Caco-2 (cell line): ENCODE data around the gene RCOR3. TPM values are rescaled to one million over a fixed set of nuclear protein-coding genes. Genes with fewer than 3 reads are reported as not detected.

Experiments
- BruUV-seq: library from RNA; stranded (reverse); fragments of 400-500 nt; replicated peaks from 2 replicates; lab custom pipeline; 2021; lab: Mats Ljungman, UMichigan
- CTCF ChIA-PET: fragments of 300-600 bp; sonication (Branson Sonifier 250); formaldehyde crosslinking; loops from one replicate; lab custom pipeline; 2022; ENCODE audit warnings: antibody characterized with exemption; lab: Charles Lee
- POLR2A ChIA-PET: fragments of 300-600 bp; sonication (Branson Sonifier 250); formaldehyde crosslinking; loops from one replicate; lab custom pipeline; 2022; ENCODE audit warnings: antibody characterized with exemption; lab: Charles Lee
- DNase-seq, 2 experiments: peaks; one replicate each; pipeline versions ENCODE4 v3.0.0 to v3.0.0-alpha.2; 2020 to 2022
- H3K27me3 ChIP-seq: replicated peaks from 2 replicates; pipeline ENCODE4 v1.6.0; 2011; ENCODE audit warnings: low read length; ENCODE audit not compliant: control insufficient read depth, insufficient read depth
- H3K36me3 ChIP-seq: 2 replicates; pipeline ENCODE4 v1.5.1; 2011; ENCODE audit warnings: low read length; ENCODE audit not compliant: control insufficient read depth, insufficient read depth
- H3K4me1 ChIP-seq: fragments of 250-450 bp; sonication (Bioruptor Pico); 2 replicates; pipeline ENCODE4 v1.5.1; 2020; ENCODE audit warnings: mild to moderate bottlenecking
- H3K4me3 ChIP-seq: 2 replicates; pipeline ENCODE4 v1.5.1; 2011; ENCODE audit warnings: low read depth, mild to moderate bottlenecking, control low read depth, low read length
- H3K9me3 ChIP-seq: fragments of 250-450 bp; sonication (Bioruptor Pico); 2 replicates; pipeline ENCODE4 v1.5.1; 2020; ENCODE audit warnings: mild to moderate bottlenecking, moderate library complexity
- H3K27ac Mint-ChIP-seq: one replicate; pipeline ENCODE4 v1.8.0; 2022; ENCODE audit warnings: mixed read lengths; ENCODE audit not compliant: unreplicated experiment
- H3K27me3 Mint-ChIP-seq: one replicate; pipeline ENCODE4 v1.8.0; 2022; ENCODE audit warnings: mixed read lengths; ENCODE audit not compliant: insufficient read depth, unreplicated experiment
- H3K36me3 Mint-ChIP-seq: one replicate; pipeline ENCODE4 v1.8.0; 2022; ENCODE audit warnings: mild to moderate bottlenecking, mixed read lengths; ENCODE audit not compliant: insufficient read depth, unreplicated experiment
- H3K4me1 Mint-ChIP-seq: one replicate; pipeline ENCODE4 v1.8.0; 2022; ENCODE audit warnings: low read depth, mixed read lengths; ENCODE audit not compliant: unreplicated experiment
- H3K4me3 Mint-ChIP-seq: one replicate; pipeline ENCODE4 v1.8.0; 2022; ENCODE audit warnings: mild to moderate bottlenecking, moderate library complexity, mixed read lengths; ENCODE audit not compliant: unreplicated experiment
- H3K9me3 Mint-ChIP-seq: one replicate; pipeline ENCODE4 v1.8.0; 2022; ENCODE audit warnings: mixed read lengths; ENCODE audit not compliant: unreplicated experiment
- CTCF ChIP-seq, 2 experiments: fragments of 200-600 bp in 1 of 2; IDR thresholded peaks; 1 replicate in 1 of 2; 2 replicates in 1 of 2; pipeline versions ENCODE4 v1.5.1 to v1.8.0; 2011 to 2022; ENCODE audit warnings: antibody characterized with exemption in 1 of 2, control low read depth in 1 of 2, inconsistent platforms in 1 of 2, low read depth in 1 of 2, low read length in 1 of 2, mild to moderate bottlenecking in 1 of 2, moderate library complexity in 1 of 2; ENCODE audit not compliant: insufficient read depth in 1 of 2, severe bottlenecking in 1 of 2, unreplicated experiment in 1 of 2
- intact Hi-C: fragments of 100-400 bp; cut with micrococcal nuclease; formaldehyde crosslinking; loops from one replicate; pipeline ENCODE4 v1.10.0; 2022; ENCODE audit not compliant: unreplicated experiment
- total RNA-seq: library from RNA; stranded (reverse); gene quantifications from 2 replicates; pipeline ENCODE4 v1.2.3, GENCODE V29; 2022

RCOR3 gene
- total RNA-seq, 1 experiment from 2014 or later: 42.3 TPM

GRCh38 chr1:211328866-211329475 lies 69.8 kb downstream of the RCOR3 start:
- DNase-seq: no peak
- Mint-ChIP-seq H3K36me3 (no peaks in the 10 kb centered on the region), H3K27me3 (no peaks in the 10 kb centered on the region), H3K4me1 (peaks cover 15% of the 10 kb centered on the region), H3K4me3 (no peak overlapping the region), H3K27ac (no peak overlapping the region), H3K9me3 (no peaks in the 10 kb centered on the region)
- CTCF ChIA-PET: interaction anchor here (1.9 kb wide), 1 partner anchor 147 kb away, joined by 5 read pairs; no protein-coding TSS in a partner anchor
- POLR2A ChIA-PET: no interaction called here
- intact Hi-C loops: no loop called here
- Histone ChIP-seq H3K4me3 (no peak overlapping the region), H3K36me3 (no peaks in the 10 kb centered on the region), H3K9me3 (no peaks in the 10 kb centered on the region), H3K27me3 (no peaks in the 10 kb centered on the region), H3K4me1 (peaks cover 11% of the 10 kb centered on the region)
- BruUV-seq: no TSS peak
- no peak for TF ChIP-seq CTCF (IDR thresholded peaks at IDR 0.05; ENCODE audit: insufficient read depth in 1 of 2, low read depth in 1 of 2, low read length in 1 of 2, severe bottlenecking in 1 of 2, unreplicated experiment in 1 of 2)

- CTCF ChIA-PET: interaction anchor here (1.9 kb wide), 1 partner anchor 146 kb away, joined by 5 read pairs; no protein-coding TSS in a partner anchor
- Histone ChIP-seq H3K9me3 (no peaks in the 10 kb centered on the region), H3K36me3 (no peaks in the 10 kb centered on the region), H3K4me1 (peaks cover 20% of the 10 kb centered on the region), H3K4me3 (no peak overlapping the region), H3K27me3 (no peaks in the 10 kb centered on the region)
- H3K4me3 Mint-ChIP-seq: no peak overlapping the region
- no peak for DNase-seq
- H3K9me3 Mint-ChIP-seq: no peaks in the 10 kb centered on the region
- H3K27me3 Mint-ChIP-seq: no peaks in the 10 kb centered on the region
- TF ChIP-seq CTCF (IDR thresholded peaks at IDR 0.05; ENCODE audit: insufficient read depth in 1 of 2, low read depth in 1 of 2, low read length in 1 of 2, severe bottlenecking in 1 of 2, unreplicated experiment in 1 of 2): no peak
- H3K4me1 Mint-ChIP-seq: peaks cover 16% of the 10 kb centered on the region
- POLR2A ChIA-PET: no interaction called here
- no peaks in the 10 kb centered on the region for H3K36me3 Mint-ChIP-seq
- no TSS peak for BruUV-seq
- H3K27ac Mint-ChIP-seq: no peak overlapping the region
- intact Hi-C loops: no loop called here
Measured at GRCh38 chr1:211329764-211330201, 70.6 kb downstream of the RCOR3 start.

- H3K4me1 Mint-ChIP-seq: peaks cover 19% of the 10 kb centered on the region
- ChIA-PET POLR2A (no interaction called here), CTCF (no interaction called here)
- H3K9me3 ChIP-seq: no peaks in the 10 kb centered on the region
- peaks cover 20% of the 10 kb centered on the region for H3K4me1 ChIP-seq
- no peaks in the 10 kb centered on the region for H3K27me3 Mint-ChIP-seq
- no peak for TF ChIP-seq CTCF (IDR thresholded peaks at IDR 0.05; ENCODE audit: insufficient read depth in 1 of 2, low read depth in 1 of 2, low read length in 1 of 2, severe bottlenecking in 1 of 2, unreplicated experiment in 1 of 2)
- no peak overlapping the region for H3K4me3 Mint-ChIP-seq
- no peaks in the 10 kb centered on the region for H3K36me3 ChIP-seq
- intact Hi-C loops: no loop called here
- H3K4me3 ChIP-seq: no peak overlapping the region
- no peaks in the 10 kb centered on the region for H3K27me3 ChIP-seq
- no peaks in the 10 kb centered on the region for H3K9me3 Mint-ChIP-seq
- no peak for DNase-seq
- no peak overlapping the region for H3K27ac Mint-ChIP-seq
- no peaks in the 10 kb centered on the region for H3K36me3 Mint-ChIP-seq
- BruUV-seq: no TSS peak
Measured at GRCh38 chr1:211330282-211330936, 71.2 kb downstream of the RCOR3 start.
